Loucy (cell line): ENCODE data around the gene FRRS1.

Experiments used
- EZH2phosphoT487 ChIP-seq: fragments of 200-600 bp; IDR thresholded peaks from 2 replicates; pipeline ENCODE4 v1.6.1; 2018; ENCODE audit warnings: antibody characterized with exemption, mild to moderate bottlenecking, moderate library complexity, borderline replicate concordance
- TF ChIP-seq, protein P1 (sequence below): fragments of 200-600 bp; sonication (generic); conservative IDR thresholded peaks from 2 replicates; pipeline ENCODE4 v1.5.1; 2014; ENCODE audit warnings: mild to moderate bottlenecking, antibody characterized with exemption, low read length

DNA sequence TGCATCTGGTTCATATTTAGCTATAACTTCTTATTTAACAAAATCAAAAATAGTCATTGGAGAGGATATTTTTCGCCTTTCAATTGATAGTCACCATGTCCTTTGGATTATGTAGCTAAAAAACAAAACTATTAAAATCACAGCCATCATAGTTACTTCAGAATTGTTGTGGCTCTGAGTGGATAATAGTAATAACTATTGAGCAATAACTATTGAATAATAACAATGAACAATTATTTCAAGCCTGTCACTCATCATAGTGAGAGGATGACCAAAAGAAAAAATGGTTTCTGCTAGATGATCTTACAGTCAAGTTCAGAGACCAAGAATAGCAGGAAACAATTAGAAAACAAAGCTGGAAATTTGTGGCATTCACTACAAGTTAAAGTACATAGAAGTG, 45.3 kb upstream of the FRRS1 start:
- TF ChIP-seq, protein P1, sequence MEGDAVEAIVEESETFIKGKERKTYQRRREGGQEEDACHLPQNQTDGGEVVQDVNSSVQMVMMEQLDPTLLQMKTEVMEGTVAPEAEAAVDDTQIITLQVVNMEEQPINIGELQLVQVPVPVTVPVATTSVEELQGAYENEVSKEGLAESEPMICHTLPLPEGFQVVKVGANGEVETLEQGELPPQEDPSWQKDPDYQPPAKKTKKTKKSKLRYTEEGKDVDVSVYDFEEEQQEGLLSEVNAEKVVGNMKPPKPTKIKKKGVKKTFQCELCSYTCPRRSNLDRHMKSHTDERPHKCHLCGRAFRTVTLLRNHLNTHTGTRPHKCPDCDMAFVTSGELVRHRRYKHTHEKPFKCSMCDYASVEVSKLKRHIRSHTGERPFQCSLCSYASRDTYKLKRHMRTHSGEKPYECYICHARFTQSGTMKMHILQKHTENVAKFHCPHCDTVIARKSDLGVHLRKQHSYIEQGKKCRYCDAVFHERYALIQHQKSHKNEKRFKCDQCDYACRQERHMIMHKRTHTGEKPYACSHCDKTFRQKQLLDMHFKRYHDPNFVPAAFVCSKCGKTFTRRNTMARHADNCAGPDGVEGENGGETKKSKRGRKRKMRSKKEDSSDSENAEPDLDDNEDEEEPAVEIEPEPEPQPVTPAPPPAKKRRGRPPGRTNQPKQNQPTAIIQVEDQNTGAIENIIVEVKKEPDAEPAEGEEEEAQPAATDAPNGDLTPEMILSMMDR: no peak
- TF ChIP-seq EZH2phosphoT487: no peak
